ENCODE measurements around the gene TTC13. TPM values are rescaled to one million over a fixed set of nuclear protein-coding genes. Genes with fewer than 3 reads are reported as not detected.

Gene TTC13
- polyA plus RNA-seq, 1 of the 3 experiments (the other 2 are of a cell fraction): 5.5 TPM

DNA sequence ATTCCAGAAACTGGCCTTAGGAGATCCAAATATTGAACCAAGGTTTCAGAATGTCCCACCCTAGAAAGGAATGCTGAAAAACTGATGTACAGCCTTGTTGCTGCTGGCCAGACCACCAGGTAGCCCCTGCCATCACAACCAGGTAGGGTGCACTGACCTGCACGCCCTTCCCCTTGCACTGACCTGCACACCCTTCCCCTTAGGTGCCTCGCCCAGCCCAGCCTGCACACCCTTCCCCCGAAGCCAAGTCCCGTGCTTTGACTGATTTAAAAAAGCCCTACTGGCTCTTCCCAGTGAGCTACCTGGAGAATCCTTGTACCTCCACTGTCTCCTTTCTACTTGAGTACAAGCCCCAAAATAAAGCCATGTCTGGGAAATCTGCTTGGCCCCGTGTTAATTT lies 84.0 kb downstream of the TTC13 start:
- POLR2A ChIA-PET: no interaction called here

DNA sequence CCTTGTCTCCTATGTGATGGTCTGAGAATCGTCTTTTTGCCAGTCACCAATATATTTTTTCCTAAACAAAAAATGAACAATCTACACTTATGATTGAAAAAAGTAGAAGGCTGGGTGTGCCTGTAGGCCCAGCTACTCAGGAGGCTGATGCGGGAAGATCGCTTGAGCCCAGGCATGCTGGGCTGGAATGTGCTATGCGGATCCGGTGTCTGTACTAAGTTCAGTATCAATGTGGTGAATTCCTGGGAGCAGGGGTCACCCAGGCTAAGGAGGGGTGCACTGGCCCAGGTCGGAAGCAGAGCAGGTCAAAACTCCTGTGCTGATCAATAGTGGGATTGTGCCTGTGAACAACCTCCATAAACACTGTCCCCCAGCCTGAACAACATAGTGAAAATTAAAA lies 84.6 kb downstream of the TTC13 start:
- CTCF ChIA-PET: no interaction called here
- Histone ChIP-seq H3K9me3 (no peaks in the 10 kb centered on the region), H3F3A (replicated peaks; ENCODE audit: insufficient read depth) (no peaks in the 10 kb centered on the region), H3K9me2 (no peaks in the 10 kb centered on the region), H2AFZ (ENCODE audit: low read depth) (no peak overlapping the region), H3K27ac (ENCODE audit: low read depth in 2 of 2, low read length in 1 of 2) (no peak overlapping the region), H3K9ac (no peak overlapping the region), H3K4me2 (no peak overlapping the region), H3K79me2 (ENCODE audit: insufficient read depth) (no peaks in the 10 kb centered on the region), H3K27me3 (ENCODE audit: insufficient read depth) (no peaks in the 10 kb centered on the region), H3K4me1 (ENCODE audit: control insufficient read depth in 1 of 2, insufficient read depth in 2 of 2, low read depth in 1 of 2, low read length in 1 of 2) (no peaks in the 10 kb centered on the region), H3K36me3 (replicated peaks in 1 of 2; ENCODE audit: control insufficient read depth in 1 of 2, insufficient read depth in 2 of 2, low read length in 1 of 2) (no peaks in the 10 kb centered on the region), H4K20me1 (ENCODE audit: insufficient read depth) (no peaks in the 10 kb centered on the region), H3K4me3 (ENCODE audit: low read depth in 2 of 2, low read length in 1 of 2) (no peak overlapping the region)
- DNase-seq: no peak
- POLR2A ChIA-PET: interaction anchor here (0.8 kb wide), 1 partner anchor 25 kb away, joined by 3 read pairs; no protein-coding TSS in a partner anchor
- TF ChIP-seq TCF12 (IDR thresholded peaks at IDR 0.05) (no peak), RAD21 (IDR thresholded peaks at IDR 0.05; ENCODE audit: low read length) (no peak), USF1 (IDR thresholded peaks at IDR 0.05; ENCODE audit: borderline replicate concordance, low read depth) (no peak), EZH2phosphoT487 (IDR thresholded peaks at IDR 0.05; ENCODE audit: borderline replicate concordance, low read depth) (no peak), NFIC (IDR thresholded peaks at IDR 0.05; ENCODE audit: borderline replicate concordance) (no peak), JUND (IDR thresholded peaks at IDR 0.05) (no peak), FOSL2 (IDR thresholded peaks at IDR 0.05; ENCODE audit: borderline replicate concordance, low read depth) (no peak), GATA2 (CRISPR knock-in tag; IDR thresholded peaks at IDR 0.05) (no peak), EP300 (IDR thresholded peaks at IDR 0.05; ENCODE audit: borderline replicate concordance in 1 of 2, low read depth in 1 of 2, low read length in 1 of 2) (no peak)
- TF ChIP-seq, protein P1, sequence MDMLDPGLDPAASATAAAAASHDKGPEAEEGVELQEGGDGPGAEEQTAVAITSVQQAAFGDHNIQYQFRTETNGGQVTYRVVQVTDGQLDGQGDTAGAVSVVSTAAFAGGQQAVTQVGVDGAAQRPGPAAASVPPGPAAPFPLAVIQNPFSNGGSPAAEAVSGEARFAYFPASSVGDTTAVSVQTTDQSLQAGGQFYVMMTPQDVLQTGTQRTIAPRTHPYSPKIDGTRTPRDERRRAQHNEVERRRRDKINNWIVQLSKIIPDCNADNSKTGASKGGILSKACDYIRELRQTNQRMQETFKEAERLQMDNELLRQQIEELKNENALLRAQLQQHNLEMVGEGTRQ (IDR thresholded peaks at IDR 0.05; ENCODE audit: borderline replicate concordance, low read depth, low read length): no peak
- 74% methylated on average over 6 of the region's 6 CpGs for WGBS (ENCODE audit: low lambda C conversion rate)

More for the DNA sequence above, 84.0 kb downstream of the TTC13 start:
- H3K9me3 ChIP-seq: no peaks in the 10 kb centered on the region
- no peaks in the 10 kb centered on the region for H3K4me1 ChIP-seq (ENCODE audit: control insufficient read depth in 1 of 2, insufficient read depth in 2 of 2, low read depth in 1 of 2, low read length in 1 of 2)
- DNase-seq: no peak
- H3K27ac ChIP-seq (ENCODE audit: low read depth in 2 of 2, low read length in 1 of 2): no peak overlapping the region
- H3K79me2 ChIP-seq (ENCODE audit: insufficient read depth): no peaks in the 10 kb centered on the region
- H3K4me2 ChIP-seq: no peak overlapping the region
- TF ChIP-seq TEAD4 (IDR thresholded peaks at IDR 0.05; ENCODE audit: borderline replicate concordance, insufficient read depth) (no peak), SIN3A (IDR thresholded peaks at IDR 0.05; ENCODE audit: borderline replicate concordance, low read depth, low read length) (no peak), JUND (IDR thresholded peaks at IDR 0.05) (no peak)
- TF ChIP-seq, protein P2, sequence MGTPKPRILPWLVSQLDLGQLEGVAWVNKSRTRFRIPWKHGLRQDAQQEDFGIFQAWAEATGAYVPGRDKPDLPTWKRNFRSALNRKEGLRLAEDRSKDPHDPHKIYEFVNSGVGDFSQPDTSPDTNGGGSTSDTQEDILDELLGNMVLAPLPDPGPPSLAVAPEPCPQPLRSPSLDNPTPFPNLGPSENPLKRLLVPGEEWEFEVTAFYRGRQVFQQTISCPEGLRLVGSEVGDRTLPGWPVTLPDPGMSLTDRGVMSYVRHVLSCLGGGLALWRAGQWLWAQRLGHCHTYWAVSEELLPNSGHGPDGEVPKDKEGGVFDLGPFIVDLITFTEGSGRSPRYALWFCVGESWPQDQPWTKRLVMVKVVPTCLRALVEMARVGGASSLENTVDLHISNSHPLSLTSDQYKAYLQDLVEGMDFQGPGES (IDR thresholded peaks at IDR 0.05; ENCODE audit: low read depth, low read length): no peak
- H3F3A ChIP-seq (replicated peaks; ENCODE audit: insufficient read depth): no peaks in the 10 kb centered on the region
- H3K9ac ChIP-seq: no peak overlapping the region
- H3K9me2 ChIP-seq: no peaks in the 10 kb centered on the region
- no peak overlapping the region for H3K4me3 ChIP-seq (ENCODE audit: low read depth in 2 of 2, low read length in 1 of 2)
- H3K36me3 ChIP-seq (replicated peaks in 1 of 2; ENCODE audit: control insufficient read depth in 1 of 2, insufficient read depth in 2 of 2, low read length in 1 of 2): no peaks in the 10 kb centered on the region
- CTCF ChIA-PET: no interaction called here
- 58% methylated on average over 5 of the region's 5 CpGs for WGBS (ENCODE audit: low lambda C conversion rate)
- H4K20me1 ChIP-seq (ENCODE audit: insufficient read depth): no peaks in the 10 kb centered on the region
- H2AFZ ChIP-seq (ENCODE audit: low read depth): no peak overlapping the region
- H3K27me3 ChIP-seq (ENCODE audit: insufficient read depth): no peaks in the 10 kb centered on the region

Data from SK-N-SH (cell line).